Measurements from ENCODE around the gene RBM18. TPM values are rescaled to one million over a fixed set of nuclear protein-coding genes. Genes with fewer than 3 reads are reported as not detected.

The RBM18 gene
- polyA plus RNA-seq, 1 experiment: 14.7 TPM

DNA sequence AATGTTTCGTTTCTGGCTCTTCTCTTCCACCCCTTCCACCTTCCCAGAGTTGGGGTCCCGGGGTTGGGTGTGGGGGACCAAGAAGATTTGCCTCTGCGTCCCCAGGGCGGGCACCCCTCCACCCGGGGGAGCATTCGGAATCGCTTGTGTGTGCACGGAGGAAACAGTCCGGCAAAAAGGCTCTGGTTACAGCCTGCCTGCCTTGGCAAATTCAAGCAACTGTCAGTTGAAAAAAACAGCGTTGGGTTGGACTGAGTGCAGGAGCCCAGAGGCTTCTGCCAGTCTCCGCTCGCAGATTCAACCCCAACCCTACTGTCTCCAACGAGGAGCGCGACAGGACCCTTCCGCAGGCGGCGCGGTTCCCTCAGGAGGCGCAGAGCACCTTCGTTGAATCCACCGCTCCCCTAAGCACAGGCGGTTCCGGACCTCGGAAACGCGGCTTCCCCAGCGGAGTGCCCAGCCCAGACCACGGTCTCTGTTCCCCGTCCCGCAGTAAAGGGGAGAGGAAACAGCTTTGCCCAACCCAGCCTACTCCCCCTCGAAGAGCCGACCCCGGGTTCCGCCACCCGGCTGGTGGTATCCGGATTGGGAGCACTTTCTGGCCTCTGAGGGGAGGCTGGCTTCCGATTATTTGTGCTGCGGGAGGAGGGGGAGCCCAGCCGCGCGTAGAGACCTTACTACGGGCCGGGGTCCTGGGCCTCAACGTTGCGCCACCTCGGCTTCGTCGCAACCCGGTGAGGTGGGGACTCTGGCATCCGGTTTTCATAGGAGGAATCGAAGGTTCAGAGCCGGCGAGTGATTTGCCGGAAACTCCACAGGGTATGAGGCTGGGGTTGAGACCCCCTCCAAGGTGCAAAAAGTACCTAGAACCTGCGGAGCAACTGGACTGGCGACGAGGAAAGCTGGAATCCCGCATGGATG lies 45.4 kb downstream of the RBM18 start:
- no peak for DNase-seq (ENCODE audit: low read depth)
- H3K4me3 ChIP-seq (ENCODE audit: low read depth, low read length): no peak overlapping the region
- TF ChIP-seq, protein P1, sequence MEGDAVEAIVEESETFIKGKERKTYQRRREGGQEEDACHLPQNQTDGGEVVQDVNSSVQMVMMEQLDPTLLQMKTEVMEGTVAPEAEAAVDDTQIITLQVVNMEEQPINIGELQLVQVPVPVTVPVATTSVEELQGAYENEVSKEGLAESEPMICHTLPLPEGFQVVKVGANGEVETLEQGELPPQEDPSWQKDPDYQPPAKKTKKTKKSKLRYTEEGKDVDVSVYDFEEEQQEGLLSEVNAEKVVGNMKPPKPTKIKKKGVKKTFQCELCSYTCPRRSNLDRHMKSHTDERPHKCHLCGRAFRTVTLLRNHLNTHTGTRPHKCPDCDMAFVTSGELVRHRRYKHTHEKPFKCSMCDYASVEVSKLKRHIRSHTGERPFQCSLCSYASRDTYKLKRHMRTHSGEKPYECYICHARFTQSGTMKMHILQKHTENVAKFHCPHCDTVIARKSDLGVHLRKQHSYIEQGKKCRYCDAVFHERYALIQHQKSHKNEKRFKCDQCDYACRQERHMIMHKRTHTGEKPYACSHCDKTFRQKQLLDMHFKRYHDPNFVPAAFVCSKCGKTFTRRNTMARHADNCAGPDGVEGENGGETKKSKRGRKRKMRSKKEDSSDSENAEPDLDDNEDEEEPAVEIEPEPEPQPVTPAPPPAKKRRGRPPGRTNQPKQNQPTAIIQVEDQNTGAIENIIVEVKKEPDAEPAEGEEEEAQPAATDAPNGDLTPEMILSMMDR (IDR thresholded peaks at IDR 0.05; ENCODE audit: insufficient read depth, low read depth, low read length): no peak
- no peaks in the 10 kb centered on the region for H3K36me3 ChIP-seq (ENCODE audit: control insufficient read depth, insufficient read depth, low read length)
- POLR2A ChIA-PET: no interaction called here
- CTCF ChIA-PET: no interaction called here
- H3K27me3 ChIP-seq (ENCODE audit: control insufficient read depth, insufficient read depth, low read length): peaks cover 85% of the 10 kb centered on the region

DNA sequence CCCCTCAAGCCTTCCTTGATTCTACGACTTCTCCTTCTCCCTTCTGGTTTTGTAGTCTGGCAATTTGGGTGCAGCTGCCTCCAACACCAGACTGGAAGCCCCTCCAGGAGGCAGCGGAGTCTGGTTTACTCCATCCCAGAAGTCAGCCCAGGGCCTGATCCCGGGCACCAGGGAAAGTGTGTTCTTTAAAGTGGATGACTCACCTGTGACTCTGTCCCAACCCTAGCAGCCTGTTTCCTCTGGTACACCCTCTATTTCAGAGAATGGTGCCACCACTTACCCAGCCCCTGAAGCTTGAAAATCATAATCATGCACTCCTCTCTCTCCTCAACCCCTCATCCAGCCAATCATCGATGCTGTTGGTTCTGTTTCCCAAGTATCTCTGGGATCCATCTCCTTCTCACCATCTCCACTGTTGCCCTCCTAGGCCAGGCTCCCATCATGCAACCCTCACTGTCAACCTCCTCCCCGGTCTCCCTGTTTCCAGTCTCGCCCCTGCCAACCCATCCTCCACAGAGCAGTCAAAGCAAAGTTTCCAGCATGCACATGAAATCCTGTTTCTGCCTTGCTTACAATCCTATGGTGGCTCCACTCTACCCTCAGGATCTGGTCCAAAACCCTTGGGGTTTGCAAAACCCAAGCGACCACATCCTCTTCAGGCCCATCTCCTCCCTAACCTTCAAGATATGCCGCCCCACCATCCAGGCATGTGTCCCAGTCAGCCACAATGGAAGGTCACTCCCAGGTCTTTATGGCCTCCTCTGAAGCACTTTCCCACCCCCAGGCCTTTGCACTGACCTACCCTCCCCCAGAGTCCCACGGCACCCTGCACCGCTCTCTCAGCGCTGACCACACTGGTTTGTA lies 46.3 kb downstream of the RBM18 start:
- TF ChIP-seq, protein P1 (IDR thresholded peaks at IDR 0.05; ENCODE audit: insufficient read depth, low read depth, low read length): no peak
- ChIA-PET CTCF (no interaction called here), POLR2A (no interaction called here)
- no peaks in the 10 kb centered on the region for H3K36me3 ChIP-seq (ENCODE audit: control insufficient read depth, insufficient read depth, low read length)
- DNase-seq (ENCODE audit: low read depth): no peak
- H3K4me3 ChIP-seq (ENCODE audit: low read depth, low read length): no peak overlapping the region
- peaks cover 83% of the 10 kb centered on the region for H3K27me3 ChIP-seq (ENCODE audit: control insufficient read depth, insufficient read depth, low read length)

DNA sequence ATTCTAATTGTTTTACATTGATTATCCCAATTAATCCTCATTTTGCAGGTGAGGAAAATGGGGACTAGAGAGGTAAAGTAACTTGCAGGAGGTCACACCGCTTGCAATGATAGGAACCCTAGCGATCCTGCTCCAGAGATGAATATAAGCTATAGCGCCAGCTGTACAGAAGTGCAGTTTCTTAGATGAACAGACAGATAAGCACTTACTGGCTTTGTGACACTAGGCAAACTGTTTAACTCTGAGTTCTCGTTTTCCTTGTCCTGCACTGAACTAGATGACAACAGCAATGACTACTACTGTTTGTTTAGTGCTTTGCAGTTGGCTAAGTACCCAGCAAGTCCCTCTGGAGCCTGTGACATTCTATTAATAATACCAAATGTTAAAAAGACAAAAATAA lies 47.0 kb downstream of the RBM18 start:
- TF ChIP-seq, protein P1 (IDR thresholded peaks at IDR 0.05; ENCODE audit: insufficient read depth, low read depth, low read length): no peak
- H3K36me3 ChIP-seq (ENCODE audit: control insufficient read depth, insufficient read depth, low read length): no peaks in the 10 kb centered on the region
- peaks cover 85% of the 10 kb centered on the region for H3K27me3 ChIP-seq (ENCODE audit: control insufficient read depth, insufficient read depth, low read length)
- CTCF ChIA-PET: no interaction called here
- H3K4me3 ChIP-seq (ENCODE audit: low read depth, low read length): no peak overlapping the region
- POLR2A ChIA-PET: no interaction called here
- no peak for DNase-seq (ENCODE audit: low read depth)

DNA sequence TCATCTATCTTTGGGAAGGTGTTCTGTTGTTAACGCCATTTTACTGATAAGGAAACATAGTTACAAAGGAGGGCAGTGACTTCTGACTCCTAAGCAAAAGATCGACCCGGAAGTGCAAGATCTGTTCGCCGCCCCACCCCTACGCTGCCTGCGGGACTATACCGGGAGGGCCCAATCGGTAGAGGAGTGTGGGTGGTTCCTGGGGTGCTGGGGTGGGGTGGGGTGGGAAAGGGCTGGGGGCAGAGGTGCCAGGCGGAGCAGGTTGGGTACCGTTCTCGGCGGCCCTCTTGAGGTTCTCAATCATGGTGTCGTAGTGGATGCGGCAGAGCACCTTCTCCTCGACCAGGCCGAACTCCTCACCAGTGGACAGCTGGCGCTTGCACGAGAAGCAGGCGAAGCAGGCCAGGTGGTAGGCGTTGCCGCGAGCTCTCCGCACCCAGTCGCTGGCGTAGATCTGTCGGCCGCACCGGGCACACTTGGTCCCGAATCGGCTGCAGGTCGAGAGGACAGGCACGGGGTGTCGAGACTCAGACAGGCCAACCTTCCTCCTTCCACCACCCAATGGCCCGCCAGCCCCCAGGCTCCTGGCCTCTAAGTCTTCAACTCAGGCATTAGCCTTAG lies 47.7 kb downstream of the RBM18 start:
- Histone ChIP-seq H3K27me3 (ENCODE audit: control insufficient read depth, insufficient read depth, low read length) (peaks cover 82% of the 10 kb centered on the region), H3K4me3 (ENCODE audit: low read depth, low read length) (no peak overlapping the region), H3K36me3 (ENCODE audit: control insufficient read depth, insufficient read depth, low read length) (no peaks in the 10 kb centered on the region)
- ChIA-PET POLR2A (no interaction called here), CTCF (interaction anchor here (1.0 kb wide), 1 partner anchor 13 kb away, joined by 3 read pairs; no protein-coding TSS in a partner anchor)
- DNase-seq (ENCODE audit: low read depth): no peak
- TF ChIP-seq, protein P1 (IDR thresholded peaks at IDR 0.05; ENCODE audit: insufficient read depth, low read depth, low read length): no peak
